Smooth muscle cell (in vitro differentiated cells): ENCODE data around the gene NOTCH4. TPM values are rescaled to one million over a fixed set of nuclear protein-coding genes. Genes with fewer than 3 reads are reported as not detected.
A peak's percentile ranks its signal among the peaks of the same experiment; 100 is the strongest.

Source experiments
- DNase-seq: peaks from one replicate; lab custom pipeline; 2025; ENCODE audit not compliant: unreplicated experiment; lab: John Stamatoyannopoulos, UW
- H2AFZ ChIP-seq: fragments of 200-600 bp; sonication (generic); 2 replicates; pipeline ENCODE4 v1.6.0; 2016; ENCODE audit warnings: antibody characterized with exemption, low read depth, mild to moderate bottlenecking
- H3F3A ChIP-seq: fragments of 200-600 bp; sonication (generic); 2 replicates; pipeline ENCODE4 v1.6.0; 2017; ENCODE audit warnings: antibody characterized with exemption, low read depth
- H3K27ac ChIP-seq: fragments of 200-600 bp; sonication (generic); 2 replicates; pipeline ENCODE4 v1.5.1; 2016; ENCODE audit warnings: low read depth, mild to moderate bottlenecking
- H3K27me3 ChIP-seq: fragments of 200-600 bp; sonication (generic); 2 replicates; pipeline ENCODE4 v1.6.1; 2016; ENCODE audit warnings: low read depth, mild to moderate bottlenecking
- H3K36me3 ChIP-seq: fragments of 200-600 bp; sonication (generic); 2 replicates; pipeline ENCODE4 v1.5.1; 2016; ENCODE audit warnings: low read depth
- H3K4me1 ChIP-seq: fragments of 200-600 bp; sonication (generic); 2 replicates; pipeline ENCODE4 v1.5.1; 2016; ENCODE audit warnings: low read depth
- H3K4me2 ChIP-seq: fragments of 200-600 bp; sonication (generic); 2 replicates; pipeline ENCODE4 v1.6.0; 2016; ENCODE audit warnings: mild to moderate bottlenecking
- H3K4me3 ChIP-seq: fragments of 200-600 bp; sonication (generic); 2 replicates; pipeline ENCODE4 v1.5.1; 2016; ENCODE audit warnings: mild to moderate bottlenecking
- H3K79me2 ChIP-seq: fragments of 200-600 bp; sonication (generic); 2 replicates; pipeline ENCODE4 v1.6.0; 2016; ENCODE audit warnings: low read depth, mild to moderate bottlenecking
- H3K9ac ChIP-seq: fragments of 200-600 bp; sonication (generic); 2 replicates; pipeline ENCODE4 v1.6.0; 2016; ENCODE audit warnings: low read depth
- H3K9me3 ChIP-seq: fragments of 200-600 bp; sonication (generic); replicated peaks from 2 replicates; pipeline ENCODE4 v1.5.1; 2016; ENCODE audit warnings: low read depth
- H4K20me1 ChIP-seq: fragments of 200-600 bp; sonication (generic); 2 replicates; pipeline ENCODE4 v1.6.0; 2016; ENCODE audit warnings: low read depth
- WGBS: methylation state at CpG from one replicate; pipeline ENCODE4 v1.1.7; 2016; ENCODE audit warnings: low lambda C conversion rate; 5-methylcytosine and 5-hydroxymethylcytosine counted together
- polyA plus RNA-seq: library from polyadenylated mRNA; unstranded; fragments of >200 nt; fragmentation: Nextera tagmentation; extraction: Ambion mirVana; gene quantifications from 2 replicates; pipeline ENCODE4 v1.2.1, GENCODE V29; 2016
- total RNA-seq: library from RNA; depleted of rRNA; stranded (reverse); fragments of >200 nt; gene quantifications from 2 replicates; pipeline ENCODE4 v1.2.3, GENCODE V29; 2014
- TF ChIP-seq, protein P1 (sequence below): fragments of 200-600 bp; sonication (generic); IDR thresholded peaks from 2 replicates; pipeline ENCODE4 v1.5.1; 2017; ENCODE audit warnings: borderline replicate concordance, mild to moderate bottlenecking, antibody characterized with exemption; ENCODE audit not compliant: insufficient read depth, poor library complexity, severe bottlenecking

NOTCH4 gene
- total and polyA plus RNA-seq, 2 experiments from 2014 or later, result 0.54 to 1.6 TPM

- Histone ChIP-seq H3K4me1 (peaks cover 8% of the 10 kb centered on the region), H3K79me2 (peaks cover 35% of the 10 kb centered on the region), H3K27me3 (no peaks in the 10 kb centered on the region), H3K36me3 (no peaks in the 10 kb centered on the region), H2AFZ (no peak overlapping the region), H3K4me3 (no peak overlapping the region), H4K20me1 (no peaks in the 10 kb centered on the region), H3K9me3 (no peaks in the 10 kb centered on the region), H3K4me2 (no peak overlapping the region), H3K9ac (no peak overlapping the region), H3F3A (peaks cover 8% of the 10 kb centered on the region), H3K27ac (no peak overlapping the region)
- 83% methylated on average over 11 of the region's 11 CpGs for WGBS
- no peak for DNase-seq
- TF ChIP-seq, protein P1, sequence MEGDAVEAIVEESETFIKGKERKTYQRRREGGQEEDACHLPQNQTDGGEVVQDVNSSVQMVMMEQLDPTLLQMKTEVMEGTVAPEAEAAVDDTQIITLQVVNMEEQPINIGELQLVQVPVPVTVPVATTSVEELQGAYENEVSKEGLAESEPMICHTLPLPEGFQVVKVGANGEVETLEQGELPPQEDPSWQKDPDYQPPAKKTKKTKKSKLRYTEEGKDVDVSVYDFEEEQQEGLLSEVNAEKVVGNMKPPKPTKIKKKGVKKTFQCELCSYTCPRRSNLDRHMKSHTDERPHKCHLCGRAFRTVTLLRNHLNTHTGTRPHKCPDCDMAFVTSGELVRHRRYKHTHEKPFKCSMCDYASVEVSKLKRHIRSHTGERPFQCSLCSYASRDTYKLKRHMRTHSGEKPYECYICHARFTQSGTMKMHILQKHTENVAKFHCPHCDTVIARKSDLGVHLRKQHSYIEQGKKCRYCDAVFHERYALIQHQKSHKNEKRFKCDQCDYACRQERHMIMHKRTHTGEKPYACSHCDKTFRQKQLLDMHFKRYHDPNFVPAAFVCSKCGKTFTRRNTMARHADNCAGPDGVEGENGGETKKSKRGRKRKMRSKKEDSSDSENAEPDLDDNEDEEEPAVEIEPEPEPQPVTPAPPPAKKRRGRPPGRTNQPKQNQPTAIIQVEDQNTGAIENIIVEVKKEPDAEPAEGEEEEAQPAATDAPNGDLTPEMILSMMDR, result no peak
Measured at GRCh38 chr6:32170294-32170693, 53.6 kb downstream of the NOTCH4 start.

GRCh38 chr6:32168807-32169591 is 54.9 kb downstream of the NOTCH4 start:
- Histone ChIP-seq H3K79me2 (peaks cover 22% of the 10 kb centered on the region), H3K4me2 (no peak overlapping the region), H3K36me3 (no peaks in the 10 kb centered on the region), H2AFZ (no peak overlapping the region), H3K27me3 (no peaks in the 10 kb centered on the region), H3K4me3 (no peak overlapping the region), H3K9ac (no peak overlapping the region), H3F3A (peaks cover 8% of the 10 kb centered on the region), H3K9me3 (no peaks in the 10 kb centered on the region), H3K4me1 (no peaks in the 10 kb centered on the region), H3K27ac (no peak overlapping the region), H4K20me1 (no peaks in the 10 kb centered on the region)
- TF ChIP-seq, protein P1, result no peak
- WGBS, result 85% methylated on average over 11 of the region's 11 CpGs
- no peak for DNase-seq

GRCh38 chr6:32168350-32168749 is 55.5 kb downstream of the NOTCH4 start:
- 86% methylated on average over 2 of the region's 2 CpGs for WGBS
- no peak for DNase-seq
- H3K36me3 ChIP-seq, result no peaks in the 10 kb centered on the region

More at GRCh38 chr6:32168350-32168749, 55.5 kb downstream of the NOTCH4 start:
- Histone ChIP-seq H3K9me3 (no peaks in the 10 kb centered on the region), H3K27me3 (no peaks in the 10 kb centered on the region), H3K9ac (no peak overlapping the region), H4K20me1 (no peaks in the 10 kb centered on the region), H3K4me3 (no peak overlapping the region), H3K4me2 (no peak overlapping the region), H3F3A (peaks cover 8% of the 10 kb centered on the region), H3K79me2 (peaks cover 15% of the 10 kb centered on the region), H3K27ac (peak overlapping the region; percentile 12), H2AFZ (no peak overlapping the region), H3K4me1 (no peaks in the 10 kb centered on the region)
- TF ChIP-seq, protein P1, result no peak
